ENCODE results near the gene LHX4. TPM values are rescaled to one million over a fixed set of nuclear protein-coding genes. Genes with fewer than 3 reads are reported as not detected.
A peak's percentile ranks its signal among the peaks of the same experiment; 100 is the strongest.

The LHX4 gene
- total RNA-seq, 4 donors from 2014 or later = not detected

DNA sequence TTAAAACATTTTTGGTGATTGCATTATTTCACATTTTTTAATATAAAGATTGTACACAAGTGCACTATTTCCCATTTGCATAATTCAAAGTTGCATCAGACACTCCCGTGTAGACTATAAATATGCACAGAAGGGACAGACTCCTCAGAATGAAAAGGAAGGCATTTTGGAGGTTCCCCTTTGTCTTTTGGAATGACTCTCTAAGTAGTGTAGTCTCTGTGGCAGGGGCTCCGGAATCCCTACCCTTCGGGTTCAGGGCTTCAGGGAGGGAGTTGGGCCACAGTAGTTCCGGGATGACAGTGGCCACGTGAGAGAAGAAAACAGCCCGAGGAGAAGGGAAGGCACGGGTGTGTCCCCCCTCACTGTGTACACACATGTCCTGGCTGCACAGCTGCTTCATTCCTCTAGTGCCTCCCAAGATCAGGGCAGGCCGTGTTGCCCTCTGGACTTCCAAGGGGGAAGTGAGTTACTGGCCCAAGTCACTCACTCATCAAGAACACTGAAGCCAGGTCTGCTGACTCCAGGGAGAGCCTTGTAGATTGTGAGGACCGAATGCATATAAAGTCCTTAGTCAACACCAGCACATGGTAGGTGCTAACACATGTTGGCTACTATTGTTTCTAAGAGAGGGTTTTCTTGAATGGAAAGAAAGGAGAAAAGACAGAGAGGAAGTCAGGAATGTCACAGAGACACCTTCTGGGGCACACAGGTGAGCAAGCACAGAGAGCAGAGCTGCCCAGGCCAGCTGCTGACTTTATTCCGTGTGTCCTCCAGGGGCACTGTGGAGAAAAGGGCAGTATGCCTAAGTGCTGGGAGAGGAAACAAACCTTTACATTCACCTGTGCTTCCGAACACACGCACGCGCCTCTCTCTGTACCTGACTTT, 39.8 kb downstream of the LHX4 start:
- Histone ChIP-seq H3K9me3 (no peaks in the 10 kb centered on the region), H3K27ac (no peak overlapping the region), H3K4me1 (no peaks in the 10 kb centered on the region), H3K4me3 (no peak overlapping the region), H3K27me3 (no peaks in the 10 kb centered on the region), H3K36me3 (peaks cover 0 to 26% (median 0%) of the 10 kb centered on the region in 3 donors)
- whole genome bisulfite sequencing, 2 donors = 71 to 74% methylated on average over 14 of the region's 14 CpGs
- peak in 1 of 2 donors; percentile 33 for TF ChIP-seq EP300 (IDR thresholded peaks at IDR 0.05)
- no peak for TF ChIP-seq POLR2A (IDR thresholded peaks at IDR 0.05)
- DNase-seq (ENCODE audit: low spot score in 2 of 2) = peak in 1 of 2 donors; percentile 24

DNA sequence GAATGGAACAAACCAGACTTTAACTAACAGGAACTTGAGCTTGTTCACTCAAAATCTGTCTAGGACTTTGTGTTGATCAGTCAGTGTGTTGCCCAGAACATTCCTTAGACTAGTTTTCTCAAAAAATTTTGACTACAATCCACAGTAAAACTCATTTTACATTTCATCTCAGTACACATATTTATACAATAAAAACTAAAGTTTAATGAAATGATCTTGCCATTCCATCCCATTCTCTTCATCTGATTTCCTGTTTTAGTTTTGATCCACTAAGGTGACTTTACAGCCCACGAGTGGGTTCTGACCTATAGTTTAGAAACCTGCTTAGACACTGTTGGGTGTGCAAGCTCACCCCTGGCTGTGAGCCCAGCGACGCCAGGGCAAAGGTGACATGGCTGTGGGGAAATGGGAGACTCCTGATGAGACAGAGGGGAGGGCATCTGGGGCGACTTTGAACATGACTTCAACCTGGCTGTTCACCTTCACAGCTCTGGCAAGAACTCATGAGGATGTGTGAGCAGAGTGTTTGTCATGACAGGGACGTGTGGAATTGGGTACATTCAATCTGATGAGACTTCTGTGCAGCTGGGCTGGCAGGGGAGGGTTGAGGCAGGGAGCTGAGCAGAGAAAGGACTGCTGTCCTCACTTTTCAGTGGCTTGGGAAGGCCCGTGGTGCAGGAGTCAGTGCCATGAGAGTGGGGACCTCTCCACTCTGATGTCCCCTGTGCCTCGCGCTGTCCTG, 40.6 kb downstream of the LHX4 start:
- TF ChIP-seq EP300 (IDR thresholded peaks at IDR 0.05) = no peak
- no peak for TF ChIP-seq POLR2A (IDR thresholded peaks at IDR 0.05)
- TF ChIP-seq, protein P1, sequence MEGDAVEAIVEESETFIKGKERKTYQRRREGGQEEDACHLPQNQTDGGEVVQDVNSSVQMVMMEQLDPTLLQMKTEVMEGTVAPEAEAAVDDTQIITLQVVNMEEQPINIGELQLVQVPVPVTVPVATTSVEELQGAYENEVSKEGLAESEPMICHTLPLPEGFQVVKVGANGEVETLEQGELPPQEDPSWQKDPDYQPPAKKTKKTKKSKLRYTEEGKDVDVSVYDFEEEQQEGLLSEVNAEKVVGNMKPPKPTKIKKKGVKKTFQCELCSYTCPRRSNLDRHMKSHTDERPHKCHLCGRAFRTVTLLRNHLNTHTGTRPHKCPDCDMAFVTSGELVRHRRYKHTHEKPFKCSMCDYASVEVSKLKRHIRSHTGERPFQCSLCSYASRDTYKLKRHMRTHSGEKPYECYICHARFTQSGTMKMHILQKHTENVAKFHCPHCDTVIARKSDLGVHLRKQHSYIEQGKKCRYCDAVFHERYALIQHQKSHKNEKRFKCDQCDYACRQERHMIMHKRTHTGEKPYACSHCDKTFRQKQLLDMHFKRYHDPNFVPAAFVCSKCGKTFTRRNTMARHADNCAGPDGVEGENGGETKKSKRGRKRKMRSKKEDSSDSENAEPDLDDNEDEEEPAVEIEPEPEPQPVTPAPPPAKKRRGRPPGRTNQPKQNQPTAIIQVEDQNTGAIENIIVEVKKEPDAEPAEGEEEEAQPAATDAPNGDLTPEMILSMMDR (IDR thresholded peaks at IDR 0.05) = no peak
- DNase-seq (ENCODE audit: low spot score in 2 of 2) = no peak
- peaks cover 0 to 2% (median 0%) of the 10 kb centered on the region in 4 donors for H3K4me1 ChIP-seq
- no peaks in the 10 kb centered on the region for H3K9me3 ChIP-seq
- no peaks in the 10 kb centered on the region for H3K27me3 ChIP-seq
- H3K27ac ChIP-seq = no peak overlapping the region
- H3K4me3 ChIP-seq = no peak overlapping the region
- WGBS, 2 donors = 64 to 83% methylated on average over 5 to 8 of the region's 8 CpGs
- peaks cover 0 to 34% (median 0%) of the 10 kb centered on the region in 3 donors for H3K36me3 ChIP-seq

DNA sequence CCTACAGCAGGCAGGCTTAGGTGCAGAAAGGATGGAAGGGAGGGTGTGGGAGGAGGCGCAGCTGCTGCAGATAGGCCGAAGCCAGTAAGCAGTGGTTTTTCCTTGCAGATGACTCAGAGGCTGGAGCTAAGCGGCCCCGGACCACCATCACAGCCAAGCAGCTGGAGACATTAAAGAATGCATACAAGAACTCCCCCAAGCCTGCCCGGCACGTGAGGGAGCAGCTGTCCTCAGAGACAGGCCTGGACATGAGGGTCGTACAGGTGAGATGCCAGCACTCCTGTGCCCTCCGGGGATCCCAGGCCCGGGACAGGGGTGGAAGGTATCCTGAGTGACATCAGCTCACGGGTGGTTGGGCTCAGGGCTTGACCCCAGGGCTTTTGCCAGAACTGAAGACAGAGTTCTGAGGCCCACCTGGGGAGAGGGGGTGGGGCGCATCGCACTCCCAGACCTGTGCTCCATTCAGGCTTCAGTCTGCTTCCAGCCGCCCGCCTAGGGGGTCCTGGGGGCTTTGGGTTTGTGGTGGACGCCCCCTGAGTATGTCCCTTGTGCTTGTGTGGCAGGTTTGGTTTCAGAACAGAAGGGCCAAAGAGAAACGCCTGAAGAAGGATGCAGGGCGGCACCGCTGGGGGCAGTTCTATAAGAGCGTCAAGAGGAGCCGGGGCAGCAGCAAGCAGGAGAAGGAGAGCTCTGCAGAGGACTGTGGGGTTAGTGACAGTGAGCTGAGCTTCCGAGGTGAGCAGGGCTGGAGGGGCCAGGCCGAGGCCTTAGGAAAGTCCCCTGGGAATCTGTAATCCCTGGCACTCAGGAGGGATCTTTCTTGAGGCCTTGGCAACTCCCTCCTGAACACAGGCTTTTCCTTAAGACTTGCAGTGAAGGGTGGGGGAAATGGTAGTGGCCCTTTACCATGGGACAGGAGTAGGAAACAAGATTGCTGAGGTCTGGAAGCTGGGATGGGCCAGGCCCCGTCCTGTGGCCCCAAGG, 41.5 kb downstream of the LHX4 start:
- 69 to 72% methylated on average over 20 to 21 of the region's 23 CpGs for WGBS, 2 donors
- Histone ChIP-seq H3K27ac (no peak overlapping the region), H3K4me1 (peaks cover 0 to 11% (median 0%) of the 10 kb centered on the region in 4 donors), H3K36me3 (peaks cover 0 to 39% (median 0%) of the 10 kb centered on the region in 3 donors), H3K4me3 (no peak overlapping the region), H3K9me3 (no peaks in the 10 kb centered on the region), H3K27me3 (no peaks in the 10 kb centered on the region)
- no peak for DNase-seq (ENCODE audit: low spot score in 2 of 2)
- TF ChIP-seq EP300 (IDR thresholded peaks at IDR 0.05) (no peak), POLR2A (IDR thresholded peaks at IDR 0.05) (no peak)
- TF ChIP-seq, protein P1 (IDR thresholded peaks at IDR 0.05) = no peak

DNA sequence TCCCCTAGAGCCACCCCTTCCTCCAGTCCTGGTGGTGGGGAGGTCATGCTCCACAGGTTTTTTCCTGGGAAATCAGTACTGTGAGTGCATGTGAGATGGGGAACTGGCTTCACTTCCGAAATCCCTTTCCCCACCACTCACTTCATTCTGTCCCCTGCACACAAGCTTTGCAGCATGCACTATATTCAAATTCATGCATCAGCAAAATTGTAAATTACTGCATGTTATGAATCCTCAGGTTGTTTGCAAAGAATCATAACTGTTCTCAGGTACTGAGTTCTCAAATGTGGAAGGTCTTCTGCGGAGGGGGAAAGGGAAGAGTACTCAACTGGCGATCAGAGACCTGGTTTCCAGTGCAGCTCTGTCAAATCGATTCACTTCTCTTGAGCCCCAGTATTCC, 42.3 kb downstream of the LHX4 start:
- Histone ChIP-seq H3K4me1 (peaks cover 0 to 19% (median 0%) of the 10 kb centered on the region in 4 donors), H3K27ac (no peak overlapping the region), H3K36me3 (peaks cover 0 to 41% (median 0%) of the 10 kb centered on the region in 3 donors), H3K9me3 (no peaks in the 10 kb centered on the region), H3K4me3 (no peak overlapping the region), H3K27me3 (no peaks in the 10 kb centered on the region)
- 96 to 97% methylated on average over 4 of the region's 4 CpGs for WGBS, 2 donors
- no peak for DNase-seq (ENCODE audit: low spot score in 2 of 2)
- TF ChIP-seq EP300 (IDR thresholded peaks at IDR 0.05) = no peak
- TF ChIP-seq, protein P1 (IDR thresholded peaks at IDR 0.05) = no peak
- no peak for TF ChIP-seq POLR2A (IDR thresholded peaks at IDR 0.05)

DNA sequence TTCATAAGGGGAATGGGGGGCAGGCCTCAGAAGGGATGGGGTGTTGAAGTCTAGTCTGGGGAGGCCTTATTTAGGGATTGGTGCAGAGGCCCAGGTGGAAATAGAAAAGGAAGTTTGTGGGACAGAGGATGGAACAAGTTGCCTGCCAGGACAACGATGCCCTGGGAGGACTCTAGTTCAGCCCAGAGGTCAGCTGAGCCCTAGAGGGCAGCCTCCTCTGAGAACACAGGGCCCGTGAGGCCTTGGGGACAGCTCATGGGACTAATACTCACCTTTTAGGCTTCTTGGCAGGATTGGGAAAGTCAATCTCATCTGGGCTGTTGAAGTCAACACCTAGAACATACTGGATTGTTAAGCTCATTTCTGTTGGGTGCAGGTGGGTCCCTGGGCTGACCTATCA, 43.0 kb downstream of the LHX4 start:
- TF ChIP-seq, protein P1 (IDR thresholded peaks at IDR 0.05) = no peak
- TF ChIP-seq EP300 (IDR thresholded peaks at IDR 0.05) = no peak
- TF ChIP-seq POLR2A (IDR thresholded peaks at IDR 0.05) = no peak
- Histone ChIP-seq H3K27me3 (no peaks in the 10 kb centered on the region), H3K4me3 (no peak overlapping the region), H3K4me1 (peaks cover 0 to 20% (median 0%) of the 10 kb centered on the region in 4 donors), H3K27ac (no peak overlapping the region), H3K36me3 (peaks cover 0 to 43% (median 0%) of the 10 kb centered on the region in 3 donors), H3K9me3 (no peaks in the 10 kb centered on the region)
- 88 to 91% methylated on average over 2 of the region's 2 CpGs for WGBS, 2 donors
- DNase-seq (ENCODE audit: low spot score in 2 of 2) = no peak

Measured in tibial nerve (tissue), 4 donors.